GM19043 (cell line): ENCODE data around the gene CCDC198.

Experiments used
- ATAC-seq: cut with Tn5 transposase; IDR thresholded peaks from one replicate; pipeline ENCODE4 v1.9.1; 2021; ENCODE audit warnings: low read depth; ENCODE audit not compliant: unreplicated experiment

Gene CCDC198

GRCh38 chr14:57493467-57494181 lies at the start of gene CCDC198:
TSS of gene CCDC198 (minus strand) at chr14:57493857. CDS start at chr14:57493715, 142 bp downstream.
- peak; percentile 80 for ATAC-seq

- ATAC-seq, result peak; percentile 47
Observed at GRCh38 chr14:57533214-57533613, 39.6 kb upstream of the CCDC198 start.

DNA sequence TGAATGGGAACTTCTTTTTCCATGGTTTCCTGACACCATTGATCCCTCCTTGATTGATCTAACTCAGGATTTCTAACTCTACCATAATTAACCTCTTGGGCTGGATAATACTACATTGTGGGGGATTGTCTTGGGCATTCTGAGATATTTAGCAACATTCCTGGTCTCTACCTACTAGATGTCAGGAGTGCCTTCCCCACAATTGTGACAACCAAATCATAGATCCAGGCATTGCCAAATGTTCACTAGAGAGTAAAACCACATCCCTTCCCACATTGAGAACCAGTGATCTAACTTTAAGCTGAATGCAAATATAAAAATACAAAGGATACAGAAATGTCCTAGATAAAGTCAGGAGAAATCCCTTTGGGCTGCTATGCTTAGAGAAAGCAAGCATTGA lies 36.9 kb upstream of the CCDC198 start:
- ATAC-seq, result no peak

- ATAC-seq, result no peak
Observed at GRCh38 chr14:57526942-57527341, 33.3 kb upstream of the CCDC198 start.

GRCh38 chr14:57519043-57519442 lies 25.4 kb upstream of the CCDC198 start:
- no peak for ATAC-seq

DNA sequence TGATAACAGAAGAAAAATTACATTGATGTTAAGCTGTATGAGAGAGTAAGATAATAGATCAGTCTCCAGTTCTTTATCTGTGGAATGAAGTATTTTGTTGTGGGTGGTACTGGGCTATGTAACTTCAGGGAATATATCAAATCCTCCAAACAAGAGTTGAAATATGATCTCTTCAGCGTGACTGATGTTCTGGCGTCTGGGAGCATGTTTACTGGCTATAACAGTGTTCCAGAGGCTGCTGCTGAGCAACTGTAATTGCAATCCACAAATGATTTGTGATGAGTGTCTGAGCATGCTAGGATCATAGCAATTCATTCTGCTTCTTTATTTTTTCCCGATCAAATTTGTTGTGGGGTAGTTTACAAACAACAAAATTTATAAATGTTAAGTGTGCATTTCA lies 18.6 kb upstream of the CCDC198 start:
- ATAC-seq, result no peak

DNA sequence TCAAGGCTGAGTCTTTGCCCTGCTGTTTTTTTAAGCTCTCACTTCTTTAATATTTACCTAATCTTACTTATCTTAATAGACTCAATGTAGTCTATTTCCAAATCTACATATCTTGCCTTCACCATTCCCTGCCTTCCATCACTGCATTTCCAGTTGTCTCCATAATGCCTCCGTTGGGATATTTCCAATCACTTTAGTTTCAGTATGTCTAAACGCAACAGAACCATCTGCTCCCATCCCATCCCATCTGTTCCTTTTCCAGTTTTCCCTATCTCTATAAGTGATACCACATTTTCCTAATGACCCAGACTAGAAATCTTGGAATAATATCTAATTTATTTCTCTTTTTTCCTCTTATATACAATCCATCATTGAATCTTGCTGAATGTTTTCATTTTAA lies 15.1 kb upstream of the CCDC198 start:
- ATAC-seq, result no peak

- no peak for ATAC-seq
Observed at GRCh38 chr14:57502586-57503254, 9.1 kb upstream of the CCDC198 start.

DNA sequence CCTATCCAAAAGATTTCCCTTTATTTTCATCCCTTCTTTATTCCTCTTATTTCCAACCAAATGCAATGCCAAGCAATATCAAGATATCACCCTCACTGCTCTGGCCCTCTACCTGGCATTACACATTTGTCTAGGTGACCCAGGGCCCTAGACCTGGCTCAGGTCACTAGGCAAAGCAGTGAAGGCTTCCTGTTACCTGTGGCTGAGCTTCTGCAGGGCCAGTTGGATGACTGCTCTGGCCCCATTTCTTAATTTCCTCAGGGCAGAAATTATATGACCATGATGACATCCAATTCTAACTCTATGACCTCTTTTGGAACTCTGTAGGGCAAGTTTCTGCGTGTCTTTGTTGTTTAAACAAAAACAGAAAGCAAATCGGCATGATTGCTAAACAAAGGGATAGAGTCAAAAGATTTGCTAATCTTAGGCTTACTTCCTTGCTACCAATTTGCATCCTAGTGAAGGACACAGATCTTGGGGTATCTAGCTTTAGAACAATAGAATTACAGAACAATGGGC lies 7.4 kb upstream of the CCDC198 start:
- ATAC-seq, result no peak

GRCh38 chr14:57498659-57499058 lies 5.0 kb upstream of the CCDC198 start:
- ATAC-seq, result no peak

DNA sequence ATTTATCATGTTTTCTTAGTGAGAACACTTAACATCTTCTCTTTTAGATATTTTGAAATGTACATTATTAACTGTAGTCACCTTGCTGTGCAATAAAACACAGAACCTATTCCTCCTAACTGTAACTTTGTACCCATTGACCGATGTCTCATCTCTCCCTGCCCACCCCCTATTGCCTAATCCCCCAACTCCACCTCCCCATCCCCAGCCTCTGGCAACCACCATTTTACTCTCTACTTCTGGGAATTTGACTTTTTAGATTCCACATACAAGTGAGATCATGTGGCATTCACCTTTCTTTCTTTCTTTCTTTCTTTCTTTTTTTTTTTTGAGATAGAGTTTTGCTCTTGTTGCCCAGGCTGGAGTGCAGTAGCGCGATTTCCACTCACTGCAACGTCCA lies 4.4 kb upstream of the CCDC198 start:
- no peak for ATAC-seq

- ATAC-seq, result no peak
Observed at GRCh38 chr14:57495416-57495815, 1.8 kb upstream of the CCDC198 start.

GRCh38 chr14:57492859-57493258 lies 798 bp downstream of the CCDC198 start:
- no peak for ATAC-seq

DNA sequence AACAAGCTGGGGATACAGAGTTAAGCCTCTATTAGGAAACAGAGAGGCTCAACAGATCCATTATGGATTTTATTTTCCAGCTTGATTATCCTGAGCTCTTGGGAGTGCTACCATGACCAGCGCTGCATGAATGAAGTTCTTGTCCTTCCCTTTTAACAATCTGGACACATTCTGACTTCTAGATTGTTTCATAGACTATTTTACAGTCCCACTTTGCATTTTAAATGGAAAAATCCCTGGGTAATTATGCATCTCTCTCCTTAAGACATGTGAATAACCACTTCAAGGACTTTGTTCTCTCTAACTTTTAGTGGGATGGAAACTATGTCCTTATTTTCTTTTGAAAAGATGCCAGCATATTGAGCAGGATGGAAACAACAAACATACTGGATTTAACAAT lies 2.0 kb downstream of the CCDC198 start:
- no peak for ATAC-seq

DNA sequence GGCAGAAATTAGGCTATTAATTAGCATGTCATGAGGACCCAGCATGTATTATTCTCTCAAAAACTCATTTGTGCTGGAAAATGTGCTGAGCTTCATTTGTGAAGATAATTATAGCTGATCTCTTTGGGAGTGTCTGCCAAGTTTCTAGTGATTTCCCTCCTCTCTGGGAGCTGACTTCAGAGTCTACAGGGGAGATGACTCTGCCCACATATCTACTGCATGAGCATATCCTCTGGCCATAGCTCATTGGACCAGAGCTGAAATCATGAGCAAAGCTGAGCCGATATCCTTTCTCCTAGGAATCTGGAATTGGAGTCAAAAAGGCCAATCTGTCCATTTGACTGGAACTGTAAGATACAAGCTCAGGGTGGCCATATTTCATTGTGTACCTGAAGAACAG lies 5.9 kb downstream of the CCDC198 start:
- ATAC-seq, result no peak

DNA sequence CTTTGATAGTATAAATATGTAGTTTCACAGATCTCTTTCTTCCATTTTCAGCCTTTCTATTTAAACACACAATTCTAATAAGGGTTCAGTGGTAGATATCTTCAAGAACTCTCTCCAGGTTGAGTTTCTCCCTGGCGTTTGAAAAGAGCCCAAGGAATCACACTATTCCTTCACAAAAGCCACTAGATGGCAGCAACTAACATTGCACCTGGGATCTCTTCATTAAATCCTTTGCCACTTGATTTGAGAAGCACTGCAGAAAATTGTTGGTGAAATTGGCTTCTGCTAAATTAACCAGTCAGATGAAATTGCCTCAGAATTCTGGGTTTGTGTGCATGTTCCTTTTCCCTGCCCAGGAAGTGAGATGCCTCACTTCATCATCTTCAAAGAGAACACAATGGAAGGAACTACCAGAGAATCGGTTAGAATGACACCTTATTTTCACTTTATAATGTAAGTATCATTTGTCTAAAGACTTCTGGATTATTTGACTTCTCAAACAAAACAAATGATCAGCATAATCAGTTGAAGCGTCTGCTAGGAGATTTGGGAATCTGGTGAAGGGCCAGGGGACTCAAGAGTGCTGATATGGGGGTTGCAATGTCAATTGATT lies 6.8 kb downstream of the CCDC198 start:
- ATAC-seq, result no peak

DNA sequence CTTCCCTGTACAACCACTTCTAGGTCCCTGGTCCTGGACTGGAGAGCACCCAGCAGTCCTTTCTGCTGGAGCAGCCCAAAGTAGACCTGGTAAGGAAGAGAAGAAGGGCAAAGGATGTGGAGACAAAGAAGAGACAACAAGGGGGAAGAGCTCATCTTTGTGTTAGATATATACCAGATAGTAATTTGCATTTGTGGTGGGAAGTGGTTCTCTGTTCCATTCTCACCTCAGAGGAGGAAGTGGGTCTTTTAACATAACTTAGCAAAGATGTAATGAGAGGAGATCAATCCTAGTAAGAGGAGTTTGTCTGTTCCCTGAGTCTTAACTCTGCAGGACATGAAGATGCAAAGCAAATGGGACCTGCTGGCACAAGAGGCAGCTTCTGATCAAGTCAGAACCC lies 8.0 kb downstream of the CCDC198 start:
- ATAC-seq, result peak; percentile 98

- no peak for ATAC-seq
Observed at GRCh38 chr14:57482120-57482519, 11.5 kb downstream of the CCDC198 start.

DNA sequence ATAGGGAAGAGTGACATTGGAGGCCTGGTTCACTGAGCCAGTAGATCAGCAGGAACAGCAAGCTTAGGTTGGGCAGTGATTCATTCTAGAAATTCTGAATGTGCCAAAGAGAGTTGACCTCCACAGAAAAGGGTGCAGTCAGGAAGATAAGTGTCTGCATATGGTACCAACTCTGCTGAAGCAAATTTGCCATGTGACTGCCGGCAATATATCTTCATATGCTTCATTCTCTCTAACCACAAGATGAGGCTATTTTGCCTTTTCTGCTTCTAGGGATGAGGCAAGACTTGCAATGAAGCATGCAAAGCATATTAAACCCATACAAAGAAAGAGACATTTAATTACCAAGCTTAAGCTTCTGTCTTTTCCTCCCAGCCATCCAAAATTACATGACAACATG lies 13.6 kb downstream of the CCDC198 start:
- no peak for ATAC-seq

GRCh38 chr14:57479197-57479596 lies 14.5 kb downstream of the CCDC198 start:
- ATAC-seq, result no peak

DNA sequence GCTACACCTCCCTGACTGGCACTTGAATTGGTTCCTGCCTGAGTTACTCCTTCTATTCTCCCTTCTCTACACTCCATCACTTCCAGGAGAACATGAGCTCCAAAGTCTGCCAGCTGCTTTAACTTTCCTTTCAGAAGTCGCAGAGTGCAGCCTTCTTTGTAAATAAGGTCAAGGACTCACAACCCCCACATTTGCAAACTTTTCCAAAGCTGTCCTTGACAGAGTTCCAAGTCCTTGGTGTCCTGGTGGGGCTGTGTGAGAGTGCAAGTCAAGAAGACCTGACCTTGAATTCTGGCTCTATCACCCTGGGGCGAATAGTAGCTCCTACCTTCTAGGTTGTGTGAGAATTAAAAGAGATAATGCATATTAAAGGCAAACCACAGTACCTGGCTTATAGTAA lies 15.6 kb downstream of the CCDC198 start:
- ATAC-seq, result no peak

- ATAC-seq, result no peak
Observed at GRCh38 chr14:57470909-57471308, 22.7 kb downstream of the CCDC198 start.
